Fibroblast of lung (primary cell): ENCODE data around the gene CBFB. TPM values are rescaled to one million over a fixed set of nuclear protein-coding genes. Genes with fewer than 3 reads are reported as not detected.

ENCODE experiments used
- DNase-seq, 2 donors: peaks; one replicate each; pipeline versions ENCODE4 v3.0.0 to v3.0.0-alpha.2; 2010; ENCODE audit warnings: low read depth in 2 of 2
- H2AFZ ChIP-seq: 2 replicates; pipeline ENCODE4 v1.5.1; 2012; ENCODE audit warnings: low read length, control low read depth, inconsistent platforms
- H3K27ac ChIP-seq: 2 replicates; pipeline ENCODE4 v1.5.1; 2011; ENCODE audit warnings: low read length, control low read depth; ENCODE audit not compliant: insufficient read depth
- H3K27me3 ChIP-seq: 2 replicates; pipeline ENCODE4 v1.5.1; 2011; ENCODE audit warnings: mild to moderate bottlenecking, low read length; ENCODE audit not compliant: control insufficient read depth, insufficient read depth
- H3K36me3 ChIP-seq: 2 replicates; pipeline ENCODE4 v1.5.1; 2011; ENCODE audit warnings: low read length; ENCODE audit not compliant: control insufficient read depth, insufficient read depth
- H3K4me1 ChIP-seq: 2 replicates; pipeline ENCODE4 v1.5.1; 2011; ENCODE audit warnings: low read length; ENCODE audit not compliant: control insufficient read depth, insufficient read depth; ENCODE audit errors: extremely low read depth
- H3K4me2 ChIP-seq: 2 replicates; pipeline ENCODE4 v1.5.1; 2011; ENCODE audit warnings: low read length, control low read depth; ENCODE audit not compliant: insufficient read depth; ENCODE audit errors: extremely low read depth
- H3K4me3 ChIP-seq, 4 experiments: fragments of 200-600 bp in 1 of 4; sonication (generic) in 1 of 4; replicated peaks in 1 of 4; 2 replicates each; pipeline ENCODE4 v1.5.1; 2011 to 2016; ENCODE audit warnings: low read length in 4 of 4, low read depth in 3 of 4, mild to moderate bottlenecking in 3 of 4, control low read depth in 2 of 4, inconsistent platforms in 1 of 4, mixed read lengths in 1 of 4; ENCODE audit not compliant: insufficient read depth in 1 of 4; ENCODE audit errors: control extremely low read depth in 1 of 4
- H3K79me2 ChIP-seq: 2 replicates; pipeline ENCODE4 v1.5.1; 2012; ENCODE audit warnings: mild to moderate bottlenecking, low read length, inconsistent platforms; ENCODE audit not compliant: control insufficient read depth, insufficient read depth
- H3K9ac ChIP-seq: 2 replicates; pipeline ENCODE4 v1.5.1; 2011; ENCODE audit warnings: mild to moderate bottlenecking, low read length, control low read depth; ENCODE audit not compliant: insufficient read depth
- H3K9me3 ChIP-seq: 2 replicates; pipeline ENCODE4 v1.5.1; 2012; ENCODE audit warnings: low read depth, low read length; ENCODE audit not compliant: control insufficient read depth, insufficient read depth
- H4K20me1 ChIP-seq: 2 replicates; pipeline ENCODE4 v1.5.1; 2011; ENCODE audit warnings: low read length; ENCODE audit not compliant: control insufficient read depth, insufficient read depth; ENCODE audit errors: extremely low read depth
- CTCF ChIP-seq, 2 donors: IDR thresholded peaks in 1 of 2; conservative IDR thresholded peaks in 1 of 2; 1 replicate in 1 of 2; 2 replicates in 1 of 2; pipeline ENCODE4 v1.5.1; 2011 to 2012; ENCODE audit warnings: low read length in 2 of 2, control low read depth in 1 of 2, inconsistent platforms in 1 of 2, low read depth in 1 of 2, mild to moderate bottlenecking in 1 of 2
- EZH2 ChIP-seq: IDR thresholded peaks from 2 replicates; pipeline ENCODE4 v1.5.1; 2012; ENCODE audit warnings: low read length, control low read depth, mild to moderate bottlenecking; ENCODE audit errors: missing control alignments
- polyA plus RNA-seq, 2 donors: library from polyadenylated mRNA; depleted of rRNA in 1 of 2; stranded (reverse) in 1 of 2; unstranded in 1 of 2; fragments of >200 nt; gene quantifications; 2 replicates each; pipeline ENCODE4 v1.2.1, GENCODE V29; 2011 to 2012; ENCODE audit warnings: missing spikeins in 1 of 2
- total RNA-seq: library from RNA; depleted of rRNA; stranded (reverse); fragments of >200 nt; gene quantifications from 2 replicates; pipeline ENCODE4 v1.2.1, GENCODE V29; 2014

The CBFB gene
- total and polyA plus RNA-seq, 2 donors (not counting 1 experiment from before 2014, with no cell fraction given) = 51.7 to 64.1 TPM

DNA sequence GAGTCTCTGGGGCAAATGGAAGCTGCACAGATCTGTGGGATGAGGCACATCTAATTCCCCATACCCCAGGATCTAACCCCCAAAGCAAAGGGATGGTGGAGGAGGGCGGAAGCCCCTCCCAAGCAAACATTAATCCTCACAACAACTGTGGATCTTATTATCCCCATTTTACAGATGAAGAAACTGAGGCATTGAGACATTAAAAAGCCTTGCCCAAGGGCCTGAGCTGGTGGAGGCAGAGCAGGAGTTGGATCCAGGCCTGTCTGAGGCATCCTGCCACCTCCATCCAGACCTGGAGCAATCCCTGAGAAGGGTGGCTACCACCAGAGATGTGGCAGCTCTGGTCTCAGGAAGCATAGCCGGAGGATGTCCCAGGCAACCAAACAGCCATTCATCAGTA lies 17.7 kb upstream of the CBFB start:
- Histone ChIP-seq H2AFZ (no peak overlapping the region), H3K27ac (no peak overlapping the region), H3K9me3 (no peaks in the 10 kb centered on the region), H3K36me3 (no peaks in the 10 kb centered on the region), H4K20me1 (no peaks in the 10 kb centered on the region), H3K4me3 (no peak overlapping the region), H3K9ac (no peak overlapping the region), H3K4me1 (peaks cover 2% of the 10 kb centered on the region), H3K27me3 (peaks cover 5% of the 10 kb centered on the region), H3K4me2 (no peak overlapping the region), H3K79me2 (no peaks in the 10 kb centered on the region)
- TF ChIP-seq CTCF (conservative IDR thresholded peaks at IDR 0.05 in 1 of 2, IDR thresholded peaks at IDR 0.05 in 1 of 2; ENCODE audit: low read depth in 1 of 2, low read length in 2 of 2) (no peak), EZH2 (no peak)
- DNase-seq = no peak

GRCh38 chr16:67013233-67013822 lies 15.6 kb upstream of the CBFB start:
- Histone ChIP-seq H4K20me1 (no peaks in the 10 kb centered on the region), H3K4me1 (peaks cover 2% of the 10 kb centered on the region), H3K9ac (peak overlapping the region; percentile 23), H3K36me3 (no peaks in the 10 kb centered on the region), H2AFZ (peak overlapping the region; percentile 23), H3K79me2 (no peaks in the 10 kb centered on the region), H3K9me3 (no peaks in the 10 kb centered on the region), H3K4me2 (peak overlapping the region; percentile 82), H3K27ac (no peak overlapping the region), H3K4me3 (peak overlapping the region; percentile 17 to 48 (median 40)), H3K27me3 (peaks cover 5% of the 10 kb centered on the region)
- TF ChIP-seq CTCF (conservative IDR thresholded peaks at IDR 0.05 in 1 of 2, IDR thresholded peaks at IDR 0.05 in 1 of 2; ENCODE audit: low read depth in 1 of 2, low read length in 2 of 2) = no peak
- TF ChIP-seq EZH2 = no peak
- DNase-seq = no peak

GRCh38 chr16:67013823-67014633 lies 14.9 kb upstream of the CBFB start:
- H3K4me2 ChIP-seq = peak overlapping the region; percentile 82
- no peaks in the 10 kb centered on the region for H3K36me3 ChIP-seq
- TF ChIP-seq CTCF (conservative IDR thresholded peaks at IDR 0.05 in 1 of 2, IDR thresholded peaks at IDR 0.05 in 1 of 2; ENCODE audit: low read depth in 1 of 2, low read length in 2 of 2) (no peak), EZH2 (no peak)
- peaks cover 2% of the 10 kb centered on the region for H3K4me1 ChIP-seq
- peaks cover 5% of the 10 kb centered on the region for H3K27me3 ChIP-seq
- H3K9me3 ChIP-seq = no peaks in the 10 kb centered on the region
- peak overlapping the region; percentile 59 for H2AFZ ChIP-seq
- no peaks in the 10 kb centered on the region for H3K79me2 ChIP-seq
- no peaks in the 10 kb centered on the region for H4K20me1 ChIP-seq
- H3K4me3 ChIP-seq = peak overlapping the region; percentile 25 to 48 (median 40)
- DNase-seq = peak; percentile 46 to 48
- H3K9ac ChIP-seq = peak overlapping the region; percentile 40
- no peak overlapping the region for H3K27ac ChIP-seq
